Heart right ventricle (tissue), 16 donors: Measurements from ENCODE around the gene TAF1C. TPM values are rescaled to one million over a fixed set of nuclear protein-coding genes. Genes with fewer than 3 reads are reported as not detected.

Experiments used
- ATAC-seq, 8 donors: fragments of 200-7000 bp; cut with Tn5 transposase; one replicate each; pipeline ENCODE4 v1.9.1; 2020; ENCODE audit warnings: mild to moderate bottlenecking in 8 of 8, moderate library complexity in 8 of 8, moderate number of reproducible peaks in 1 of 8
- DNase-seq, 2 donors: peaks; one replicate each; pipeline ENCODE4 v3.0.0-alpha.2; 2020
- H3K27ac ChIP-seq, 10 donors: fragments of 200-600 bp; sonication (generic) in 2 of 10; one replicate each; pipeline versions ENCODE4 v1.5.0 to v1.8.0; 2020 to 2022; ENCODE audit warnings: mild to moderate bottlenecking in 3 of 10
- H3K27me3 ChIP-seq, 7 donors: fragments of 200-600 bp; one replicate each; pipeline ENCODE4 v1.8.0; 2021 to 2022; ENCODE audit warnings: mild to moderate bottlenecking in 2 of 7
- H3K36me3 ChIP-seq, 9 donors: fragments of 200-600 bp; sonication (generic) in 1 of 9; one replicate each; pipeline versions ENCODE4 v1.5.0 to v1.8.0; 2020 to 2022; ENCODE audit warnings: mild to moderate bottlenecking in 2 of 9
- H3K4me1 ChIP-seq, 9 donors: fragments of 200-600 bp; sonication (generic) in 1 of 9; one replicate each; pipeline versions ENCODE4 v1.5.0 to v1.8.0; 2020 to 2022; ENCODE audit warnings: mild to moderate bottlenecking in 4 of 9
- H3K4me3 ChIP-seq, 10 donors: fragments of 200-600 bp; sonication (generic) in 2 of 10; one replicate each; pipeline versions ENCODE4 v1.5.0 to v1.8.0; 2020 to 2022; ENCODE audit warnings: mild to moderate bottlenecking in 7 of 10, moderate library complexity in 2 of 10
- H3K9me3 ChIP-seq, 11 donors: fragments of 200-600 bp in 10 of 11; sonication (generic) in 2 of 11; one replicate each; pipeline versions ENCODE4 v1.5.0 to v1.8.0; 2013 to 2022; ENCODE audit warnings: mild to moderate bottlenecking in 2 of 11, control low read depth in 1 of 11, moderate library complexity in 1 of 11
- CTCF ChIP-seq, 9 donors: fragments of 200-600 bp; sonication (generic) in 2 of 9; IDR thresholded peaks; one replicate each; pipeline versions ENCODE4 v1.5.0 to v1.8.0; 2021 to 2022; ENCODE audit warnings: antibody characterized with exemption in 9 of 9, mild to moderate bottlenecking in 5 of 9, moderate library complexity in 1 of 9
- WGBS, 2 donors: extraction: QIAGEN DNeasy Blood & Tissue Kit; methylation state at CpG; one replicate each; pipeline ENCODE4 v1.1.7; 2013; ENCODE audit warnings: inconsistent platforms in 1 of 2; 5-methylcytosine and 5-hydroxymethylcytosine counted together
- intact Hi-C, 10 donors: fragments of 100-400 bp; cut with DNase I; formaldehyde crosslinking; loops; one replicate each; pipeline versions ENCODE4 v1.11.1 to v1.14.2; 2022
- polyA plus RNA-seq, 2 donors: library from polyadenylated mRNA; stranded (reverse); fragments of 200-250 nt; gene quantifications; one replicate each; pipeline ENCODE4 v1.2.3, GENCODE V29; 2013
- total RNA-seq, 10 donors: library from RNA; stranded (reverse); fragmentation: NEBNext Ultra II Directional in 3 of 10; extraction: Animal tissue kit (Norgen Biotek cat#: 25700) in 3 of 10; gene quantifications; one replicate each; pipeline versions ENCODE4 v1.2.1 to v1.2.4, GENCODE V29; 2021 to 2023
- donor health status: Arrhythmogenic right ventricular cardiomyopathy.
- donor health status: ischemic (EF 13 %, LVEDD 7.1; RV severe dilation, severe dysfunction).
- donor health status: healthy with polysubstance abuse.
- donor health status: DM: no; HTN: yes; CAD: no.
- donor health status: DM: no; HTN: no; CAD: no.
- donor health status: ischemic (EF 25% LVEDD 6.9; RV normal size, moderate dysfunction).
- donor health status: ischemic (EF 25% LVEDD 5.7; RV mildly dilated, moderate dysfunction).
- donor health status: healthy.
- donor health status: DM: yes; HTN: yes; CAD: no.
- donor health status: Ischemic cardiomyopathy.
- donor health status: ischemic (EF 35%, LVEDD 5.7; RV mildly dilated, moderate dysfunction).
- donor health status: nonischemic (EF 11% LVEDD 7.7; RV severe dilation, severe dysfunction).
- donor health status: DM: yes; HTN: yes; CAD: no.
- donor health status: PGD.
- donor health status: ischemic (EF 29% LVEDD 5.4; RV normal size, mild dysfunction).
- donor health status: nonischemic (EF 23%, LVEDD 6.1; RV moderate dilation, normal function).

TAF1C gene
- total and polyA plus RNA-seq, 12 donors, result 14.2 to 76.7 (median 21.6) TPM

GRCh38 chr16:84178892-84179611 lies 7.8 kb downstream of the TAF1C start:
- peaks cover 0 to 66% (median 43%) of the 10 kb centered on the region in 9 donors for H3K36me3 ChIP-seq
- intact Hi-C loops, result loop anchor here in 3 of 10 donors (5.0 to 10.0 kb wide), 6 partner anchors 62 to 352 kb away; partner anchors contain the start of genes NECAB2 (in 2 of the 3) and MBTPS1 (in 1 of the 3)

DNA sequence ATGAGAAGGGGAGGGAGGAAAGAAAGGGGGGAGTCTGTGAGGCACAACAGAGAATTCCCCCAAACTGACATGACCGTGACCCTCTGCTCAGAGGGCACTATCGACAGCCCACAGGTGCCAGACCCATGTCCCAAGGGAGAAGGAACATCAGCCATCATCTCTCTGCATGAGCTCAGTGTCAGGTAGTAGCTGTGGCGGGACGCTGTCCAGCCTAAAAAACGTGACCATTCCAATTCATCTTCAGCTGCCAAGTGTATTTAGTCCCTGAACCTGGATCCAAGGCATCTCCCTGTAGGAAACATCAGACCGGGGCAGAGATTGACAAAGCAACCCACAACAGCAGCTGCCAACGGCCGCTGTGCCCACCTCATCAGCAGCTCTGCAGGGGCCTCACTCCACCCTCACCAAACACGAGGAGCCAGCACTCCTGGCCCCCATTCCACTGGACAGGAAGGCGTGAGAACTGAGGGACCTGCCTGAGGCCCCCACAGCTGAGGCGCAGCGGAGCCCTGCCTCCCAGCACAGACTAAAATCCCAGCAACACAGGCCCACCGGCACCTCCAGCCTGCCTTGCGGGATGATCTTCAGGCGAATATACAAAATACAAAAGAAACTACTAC lies 8.6 kb downstream of the TAF1C start:
- WGBS, 2 donors, result 79 to 80% methylated on average over 15 of the region's 15 CpGs
- Histone ChIP-seq H3K4me1 (peaks cover 30 to 74% (median 43%) of the 10 kb centered on the region in 9 donors), H3K27ac (peak overlapping the region in 8 of 10 donors; percentile 62 to 91 (median 87)), H3K27me3 (no peaks in the 10 kb centered on the region), H3K4me3 (no peak overlapping the region), H3K9me3 (no peaks in the 10 kb centered on the region), H3K36me3 (peaks cover 0 to 58% (median 43%) of the 10 kb centered on the region in 9 donors)
- DNase-seq (no peak), ATAC-seq (peak in 2 of 8 donors; percentile 8)
- TF ChIP-seq CTCF (IDR thresholded peaks at IDR 0.05), result no peak
- intact Hi-C loops, result loop anchor here in 3 of 10 donors (5.0 to 10.0 kb wide), 6 partner anchors 61 to 351 kb away; partner anchors contain the start of genes NECAB2 (in 2 of the 3) and MBTPS1 (in 1 of the 3)

More at GRCh38 chr16:84178892-84179611, 7.8 kb downstream of the TAF1C start:
- TF ChIP-seq CTCF (IDR thresholded peaks at IDR 0.05), result no peak
- Histone ChIP-seq H3K4me3 (no peak overlapping the region), H3K27me3 (no peaks in the 10 kb centered on the region), H3K9me3 (no peaks in the 10 kb centered on the region), H3K4me1 (peaks cover 33 to 82% (median 49%) of the 10 kb centered on the region in 9 donors), H3K27ac (peak overlapping the region in 4 of 10 donors; percentile 15 to 89 (median 88))
- 87 to 89% methylated on average over 27 to 28 of the region's 28 CpGs for WGBS, 2 donors
- peak in 1 of 8 donors; percentile 2 for ATAC-seq
- no peak for DNase-seq

DNA sequence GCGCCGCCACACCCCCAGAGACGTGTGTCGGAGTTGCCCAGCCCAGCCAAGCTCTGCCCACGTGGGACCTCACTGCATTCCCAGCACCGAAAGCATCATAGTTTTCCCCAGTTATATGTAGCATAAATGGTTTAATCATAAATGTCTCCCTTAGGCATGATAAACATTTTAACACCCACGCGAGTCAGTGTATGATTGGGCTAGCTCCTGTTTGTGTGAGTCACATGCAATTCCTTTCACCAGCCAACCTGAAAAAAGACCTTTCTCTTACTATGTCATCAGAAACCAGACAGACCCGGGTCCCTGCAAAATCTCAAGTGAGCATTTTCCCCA lies 9.2 kb downstream of the TAF1C start:
- 35 to 46% methylated on average over 9 of the region's 9 CpGs for WGBS, 2 donors
- no peak overlapping the region for H3K4me3 ChIP-seq
- no peak for DNase-seq
- H3K27me3 ChIP-seq, result no peaks in the 10 kb centered on the region
- ATAC-seq, result peak in 2 of 8 donors; percentile 28 to 40
- peaks cover 30 to 69% (median 43%) of the 10 kb centered on the region in 9 donors for H3K4me1 ChIP-seq
- TF ChIP-seq CTCF (IDR thresholded peaks at IDR 0.05), result no peak
- peak overlapping the region; percentile 54 to 91 (median 84) for H3K27ac ChIP-seq
- intact Hi-C loops, result loop anchor here in 3 of 10 donors (5.0 to 10.0 kb wide), 6 partner anchors 60 to 350 kb away; partner anchors contain the start of genes NECAB2 (in 2 of the 3) and MBTPS1 (in 1 of the 3)
- no peaks in the 10 kb centered on the region for H3K9me3 ChIP-seq
- peaks cover 0 to 53% (median 41%) of the 10 kb centered on the region in 9 donors for H3K36me3 ChIP-seq
